Type B pancreatic cell (in vitro differentiated cells): ENCODE measurements around the gene REM2. TPM values are rescaled to one million over a fixed set of nuclear protein-coding genes. Genes with fewer than 3 reads are reported as not detected.
A peak's percentile ranks its signal among the peaks of the same experiment; 100 is the strongest.
"Not testable (repeated sequence)": the region's sequence is repeated elsewhere in the genome, so short reads cannot be mapped to it uniquely, and the experiment has no call there.

Experiments
- DNase-seq: peaks from one replicate; pipeline ENCODE4 v3.0.0; 2021; ENCODE audit warnings: mixed read lengths; ENCODE audit not compliant: unreplicated experiment; ENCODE audit errors: extremely low spot score
- H3K27ac Mint-ChIP-seq: 2 replicates; pipeline ENCODE4 v1.8.0; 2021; ENCODE audit warnings: mild to moderate bottlenecking, mixed read lengths
- H3K27me3 Mint-ChIP-seq: 2 replicates; pipeline ENCODE4 v1.8.0; 2021; ENCODE audit warnings: mixed read lengths
- H3K36me3 Mint-ChIP-seq: 2 replicates; pipeline ENCODE4 v1.8.0; 2021; ENCODE audit warnings: mixed read lengths
- H3K4me1 Mint-ChIP-seq: one replicate; pipeline ENCODE4 v1.8.0; 2021; ENCODE audit warnings: mixed read lengths; ENCODE audit not compliant: unreplicated experiment
- H3K4me3 Mint-ChIP-seq: 2 replicates; pipeline ENCODE4 v1.8.0; 2021; ENCODE audit warnings: mild to moderate bottlenecking, mixed read lengths
- H3K9me3 Mint-ChIP-seq: 2 replicates; pipeline ENCODE4 v1.8.0; 2021; ENCODE audit warnings: mixed read lengths
- CTCF ChIP-seq: fragments of 200-600 bp; sonication (generic); conservative IDR thresholded peaks from 2 replicates; pipeline ENCODE4 v1.5.0; 2021; ENCODE audit warnings: antibody characterized with exemption, mild to moderate bottlenecking
- total RNA-seq: library from RNA; stranded (reverse); gene quantifications from 2 replicates; pipeline ENCODE4 v1.2.1, GENCODE V29; 2021; ENCODE audit warnings: low replicate concordance

The REM2 gene
- total RNA-seq, 1 donor from 2014 or later: 2.0 TPM

- peaks cover 38% of the 10 kb centered on the region for H3K36me3 Mint-ChIP-seq
- H3K4me3 Mint-ChIP-seq: no peak overlapping the region
Measured at GRCh38 chr14:22906073-22906472, 23.1 kb downstream of the REM2 start.

GRCh38 chr14:22907429-22907828 lies 24.4 kb downstream of the REM2 start:
- Mint-ChIP-seq H3K4me1 (peaks cover 4% of the 10 kb centered on the region), H3K27me3 (no peaks in the 10 kb centered on the region), H3K9me3 (no peaks in the 10 kb centered on the region), H3K27ac (no peak overlapping the region), H3K36me3 (peaks cover 36% of the 10 kb centered on the region), H3K4me3 (no peak overlapping the region)
- no peak for DNase-seq
- no peak for TF ChIP-seq CTCF

More at GRCh38 chr14:22906073-22906472, 23.1 kb downstream of the REM2 start:
- DNase-seq: no peak
- TF ChIP-seq CTCF: no peak
- no peaks in the 10 kb centered on the region for H3K27me3 Mint-ChIP-seq
- H3K27ac Mint-ChIP-seq: no peak overlapping the region
- no peaks in the 10 kb centered on the region for H3K9me3 Mint-ChIP-seq
- H3K4me1 Mint-ChIP-seq: no peaks in the 10 kb centered on the region

GRCh38 chr14:22908601-22909000 lies 25.6 kb downstream of the REM2 start:
- Mint-ChIP-seq H3K27me3 (no peaks in the 10 kb centered on the region), H3K36me3 (peaks cover 35% of the 10 kb centered on the region), H3K4me1 (peaks cover 5% of the 10 kb centered on the region), H3K9me3 (no peaks in the 10 kb centered on the region), H3K27ac (no peak overlapping the region), H3K4me3 (no peak overlapping the region)
- no peak for TF ChIP-seq CTCF
- DNase-seq: no peak

- no peak overlapping the region for H3K4me3 Mint-ChIP-seq
- H3K27ac Mint-ChIP-seq: no peak overlapping the region
- H3K9me3 Mint-ChIP-seq: no peaks in the 10 kb centered on the region
Measured at GRCh38 chr14:22910916-22911315, 27.9 kb downstream of the REM2 start.

GRCh38 chr14:22914836-22915235 lies 31.8 kb downstream of the REM2 start:
- not testable (repeated sequence) for H3K4me3 Mint-ChIP-seq, H3K9me3 Mint-ChIP-seq, H3K27ac Mint-ChIP-seq, H3K27me3 Mint-ChIP-seq, DNase-seq
- Mint-ChIP-seq H3K4me1 (peaks cover 28% of the 10 kb centered on the region), H3K36me3 (peaks cover 21% of the 10 kb centered on the region)

More at GRCh38 chr14:22910916-22911315, 27.9 kb downstream of the REM2 start:
- H3K36me3 Mint-ChIP-seq: peaks cover 22% of the 10 kb centered on the region
- no peak for TF ChIP-seq CTCF
- no peaks in the 10 kb centered on the region for H3K27me3 Mint-ChIP-seq
- peaks cover 5% of the 10 kb centered on the region for H3K4me1 Mint-ChIP-seq
- DNase-seq: no peak

- Mint-ChIP-seq H3K27ac (no peak overlapping the region), H3K27me3 (peaks cover 4% of the 10 kb centered on the region), H3K9me3 (no peaks in the 10 kb centered on the region), H3K4me1 (peaks cover 33% of the 10 kb centered on the region), H3K36me3 (peaks cover 25% of the 10 kb centered on the region), H3K4me3 (peak overlapping the region; percentile 22)
- no peak for TF ChIP-seq CTCF
- no peak for DNase-seq
Measured at GRCh38 chr14:22915886-22916521, 33.0 kb downstream of the REM2 start.
